ENCODE data around the gene ANKRD13A.

- TF ChIP-seq CTCF (IDR thresholded peaks at IDR 0.05) (no peak), POLR2A (IDR thresholded peaks at IDR 0.05) (no peak), POLR2AphosphoS5 (IDR thresholded peaks at IDR 0.05; ENCODE audit: insufficient read depth in 1 of 2, low read depth in 1 of 2) (no peak)
Observed at GRCh38 chr12:109958374-109958773, 40.9 kb upstream of the ANKRD13A start.

Data from vagina (tissue), 2 donors.